H9 (cell line): ENCODE results near the gene VTN. TPM values are rescaled to one million over a fixed set of nuclear protein-coding genes. Genes with fewer than 3 reads are reported as not detected.
A peak's percentile ranks its signal among the peaks of the same experiment; 100 is the strongest.

Experiments
- DNase-seq: peaks from one replicate; pipeline ENCODE4 v3.0.0-alpha.2; 2017
- H2AFZ ChIP-seq: one replicate; pipeline ENCODE4 v1.6.1; 2013; ENCODE audit warnings: mild to moderate bottlenecking, low read length, control low read depth, moderate library complexity
- H2AK5ac ChIP-seq: 2 replicates; pipeline ENCODE4 v1.6.1; 2013; ENCODE audit warnings: low read length, control low read depth, mixed read lengths; ENCODE audit not compliant: insufficient read length
- H2BK120ac ChIP-seq: one replicate; pipeline ENCODE4 v1.6.1; 2013; ENCODE audit warnings: low read depth, mild to moderate bottlenecking, low read length, control low read depth, inconsistent platforms; ENCODE audit not compliant: poor library complexity, severe bottlenecking
- H2BK12ac ChIP-seq: 2 replicates; pipeline ENCODE4 v1.6.1; 2013; ENCODE audit warnings: low read length, control low read depth, mixed read lengths, low read depth; ENCODE audit not compliant: insufficient read length
- H2BK15ac ChIP-seq: 2 replicates; pipeline ENCODE4 v1.6.1; 2013; ENCODE audit warnings: low read depth, low read length, control low read depth
- H2BK20ac ChIP-seq: one replicate; pipeline ENCODE4 v1.6.1; 2013; ENCODE audit warnings: low read depth, mild to moderate bottlenecking, low read length, control low read depth, inconsistent platforms; ENCODE audit not compliant: poor library complexity, severe bottlenecking
- H2BK5ac ChIP-seq: 2 replicates; pipeline ENCODE4 v1.6.1; 2013; ENCODE audit warnings: low read length, control low read depth, mixed read lengths; ENCODE audit not compliant: insufficient read length
- H3K14ac ChIP-seq: 2 replicates; pipeline ENCODE4 v1.6.1; 2013; ENCODE audit warnings: low read length, control low read depth; ENCODE audit not compliant: insufficient read depth
- H3K18ac ChIP-seq: 2 replicates; pipeline ENCODE4 v1.6.1; 2013; ENCODE audit warnings: low read depth, mild to moderate bottlenecking, mixed read lengths, low read length, control low read depth; ENCODE audit not compliant: insufficient read length
- H3K23ac ChIP-seq: 2 replicates; pipeline ENCODE4 v1.6.1; 2013; ENCODE audit warnings: low read length, control low read depth, mixed read lengths, low read depth; ENCODE audit not compliant: insufficient read length
- H3K23me2 ChIP-seq: 2 replicates; pipeline ENCODE4 v1.6.1; 2013; ENCODE audit warnings: low read depth, mild to moderate bottlenecking, mixed read lengths, low read length, control low read depth; ENCODE audit not compliant: insufficient read length, poor library complexity, severe bottlenecking
- H3K27ac ChIP-seq: 2 replicates; pipeline ENCODE4 v1.5.1; 2013; ENCODE audit warnings: low read length, control low read depth, mixed read lengths, low read depth; ENCODE audit not compliant: insufficient read length
- H3K27me3 ChIP-seq: 2 replicates; pipeline ENCODE4 v1.6.1; 2013; ENCODE audit warnings: low read length, control low read depth, inconsistent platforms; ENCODE audit not compliant: insufficient read depth
- H3K4ac ChIP-seq: 2 replicates; pipeline ENCODE4 v1.6.1; 2013; ENCODE audit warnings: low read depth, mild to moderate bottlenecking, control low read depth, inconsistent platforms, low read length, moderate library complexity
- H3K4me1 ChIP-seq: 2 replicates; pipeline ENCODE4 v1.6.1; 2013; ENCODE audit warnings: low read length, control low read depth, inconsistent platforms; ENCODE audit not compliant: insufficient read depth
- H3K4me2 ChIP-seq: 2 replicates; pipeline ENCODE4 v1.6.1; 2013; ENCODE audit warnings: low read length, control low read depth, mixed read lengths; ENCODE audit not compliant: insufficient read length, insufficient read depth
- H3K56ac ChIP-seq: 2 replicates; pipeline ENCODE4 v1.6.1; 2013; ENCODE audit warnings: low read depth, mild to moderate bottlenecking, mixed read lengths, low read length, control low read depth; ENCODE audit not compliant: insufficient read length
- H3K79me1 ChIP-seq: 2 replicates; pipeline ENCODE4 v1.6.1; 2013; ENCODE audit warnings: low read depth, mild to moderate bottlenecking, moderate library complexity, low read length, control low read depth, inconsistent platforms; ENCODE audit not compliant: insufficient read depth, poor library complexity, severe bottlenecking
- H3K79me2 ChIP-seq: 2 replicates; pipeline ENCODE4 v1.6.1; 2013; ENCODE audit warnings: low read length, control low read depth, inconsistent platforms; ENCODE audit not compliant: insufficient read depth
- H3K9ac ChIP-seq: 2 replicates; pipeline ENCODE4 v1.6.1; 2013; ENCODE audit warnings: low read length, control low read depth, mixed read lengths; ENCODE audit not compliant: insufficient read length; ENCODE audit errors: extremely low read depth
- H3K9me3 ChIP-seq: one replicate; pipeline ENCODE4 v1.6.1; 2013; ENCODE audit warnings: low read depth, low read length, inconsistent platforms; ENCODE audit not compliant: control insufficient read depth
- H3T11ph ChIP-seq: one replicate; pipeline ENCODE4 v1.6.1; 2013; ENCODE audit warnings: mild to moderate bottlenecking, low read length, control low read depth, inconsistent platforms
- H4K20me1 ChIP-seq: one replicate; pipeline ENCODE4 v1.6.1; 2013; ENCODE audit not compliant: control insufficient read depth, insufficient read length, insufficient read depth
- H4K5ac ChIP-seq: 2 replicates; pipeline ENCODE4 v1.6.1; 2013; ENCODE audit warnings: low read depth, mild to moderate bottlenecking, mixed read lengths, low read length, control low read depth; ENCODE audit not compliant: insufficient read length
- H4K8ac ChIP-seq: replicated peaks from 2 replicates; pipeline ENCODE4 v1.6.1; 2013; ENCODE audit warnings: low read length, control low read depth, mixed read lengths, low read depth; ENCODE audit not compliant: insufficient read length
- H4K91ac ChIP-seq: 2 replicates; pipeline ENCODE4 v1.6.1; 2013; ENCODE audit warnings: low read depth, mild to moderate bottlenecking, moderate library complexity, mixed read lengths, low read length, control low read depth; ENCODE audit not compliant: insufficient read length
- H3K27ac Mint-ChIP-seq, 3 experiments: 2 replicates in 2 of 3; 3 replicates in 1 of 3; pipeline ENCODE4 v1.8.0; 2020 to 2021; ENCODE audit warnings: mixed read lengths in 3 of 3, mild to moderate bottlenecking in 1 of 3, moderate library complexity in 1 of 3
- H3K27me3 Mint-ChIP-seq: 2 replicates; pipeline ENCODE4 v1.8.0; 2021; ENCODE audit warnings: low read depth, mild to moderate bottlenecking, moderate library complexity, mixed read lengths
- H3K36me3 Mint-ChIP-seq, 3 experiments: 2 replicates in 2 of 3; 3 replicates in 1 of 3; pipeline ENCODE4 v1.8.0; 2020 to 2021; ENCODE audit warnings: low read depth in 3 of 3, mixed read lengths in 3 of 3; ENCODE audit not compliant: insufficient read depth in 1 of 3
- H3K4me1 Mint-ChIP-seq, 2 experiments: 2 replicates each; pipeline ENCODE4 v1.8.0; 2020; ENCODE audit warnings: mixed read lengths in 2 of 2
- H3K4me3 Mint-ChIP-seq, 2 experiments: 2 replicates in 1 of 2; 3 replicates in 1 of 2; pipeline ENCODE4 v1.8.0; 2020 to 2021; ENCODE audit warnings: mild to moderate bottlenecking in 2 of 2, mixed read lengths in 2 of 2, moderate library complexity in 1 of 2
- H3K9me3 Mint-ChIP-seq, 2 experiments: 2 replicates in 1 of 2; 3 replicates in 1 of 2; pipeline ENCODE4 v1.8.0; 2020; ENCODE audit warnings: mild to moderate bottlenecking in 2 of 2, mixed read lengths in 2 of 2, moderate library complexity in 1 of 2
- CTCF ChIP-seq: fragments of 200-600 bp; sonication (generic); conservative IDR thresholded peaks from 3 replicates; pipeline ENCODE4 v1.8.0; 2021; ENCODE audit warnings: antibody characterized with exemption, mild to moderate bottlenecking
- WGBS: extraction: QIAGEN DNeasy Blood & Tissue Kit; methylation state at CpG from one replicate; pipeline ENCODE4 v1.1.7; 2013; ENCODE audit warnings: missing lambda C conversion rate, low lambda C conversion rate, mixed read lengths; ENCODE audit not compliant: insufficient read length; ENCODE audit errors: extremely low coverage; 5-methylcytosine and 5-hydroxymethylcytosine counted together
- total RNA-seq: library from RNA; stranded (reverse); gene quantifications from 2 replicates; pipeline ENCODE4 v1.2.1, GENCODE V29; 2021

VTN gene
- total RNA-seq, 1 experiment from 2014 or later = not detected

- Histone ChIP-seq H4K5ac (no peak overlapping the region), H3K14ac (no peak overlapping the region), H3K4me1 (peaks cover 13% of the 10 kb centered on the region; the same call in 1 of the 2 replicates), H2BK12ac (no peak overlapping the region), H3K79me1 (no peaks in the 10 kb centered on the region), H3K27ac (no peak overlapping the region), H3K4me2 (no peak overlapping the region), H3K18ac (no peak overlapping the region), H2BK15ac (no peak overlapping the region), H4K91ac (no peak overlapping the region), H3K9ac (no peak overlapping the region), H3K79me2 (no peaks in the 10 kb centered on the region), H4K20me1 (no peaks in the 10 kb centered on the region), H3K56ac (no peak overlapping the region), H3K4ac (no peak overlapping the region), H2BK120ac (no peak overlapping the region), H3T11ph (no peak overlapping the region), H2BK20ac (no peak overlapping the region), H3K9me3 (no peaks in the 10 kb centered on the region), H3K23me2 (peaks cover 9% of the 10 kb centered on the region), H2AK5ac (no peak overlapping the region), H4K8ac (no peak overlapping the region), H3K23ac (no peak overlapping the region), H3K27me3 (no peaks in the 10 kb centered on the region; the same call in 1 of the 2 replicates), H2BK5ac (no peak overlapping the region), H2AFZ (no peak overlapping the region)
- Mint-ChIP-seq H3K27ac (no peak overlapping the region), H3K4me1 (peaks cover 61 to 62% of the 10 kb centered on the region in 2 experiments), H3K9me3 (no peaks in the 10 kb centered on the region), H3K36me3 (peaks cover 0 to 6% (median 0%) of the 10 kb centered on the region in 3 experiments; a peak in 2 of 7 replicates), H3K27me3 (peaks cover 66% of the 10 kb centered on the region), H3K4me3 (peak overlapping the region in 1 of 2 experiments; percentile 64; a peak in 1 of 5 replicates)
- no peak for TF ChIP-seq CTCF
- DNase-seq = no peak
- no CpG with 5 or more reads among the region's 2 CpGs for WGBS
Observed at GRCh38 chr17:28404007-28404406, 33.9 kb upstream of the VTN start.
